Central memory CD8-positive, alpha-beta T cell (primary cell): Measurements from ENCODE around the gene SPPL2B.
A peak's percentile ranks its signal among the peaks of the same experiment; 100 is the strongest.
"Not testable (repeated sequence)": the region's sequence is repeated elsewhere in the genome, so short reads cannot be mapped to it uniquely, and the experiment has no call there.

Experiments
- ATAC-seq: fragments of 150-1000 bp; cut with Tn5 transposase; replicated peaks from 2 replicates; pipeline ENCODE4 v1.10.0; 2022; ENCODE audit warnings: mild to moderate bottlenecking, moderate FRiP score, moderate number of reproducible peaks; ENCODE audit not compliant: poor library complexity, severe bottlenecking; ENCODE audit errors: extremely low read depth
- DNase-seq, 2 donors: peaks; one replicate each; pipeline ENCODE4 v3.0.0; 2021; ENCODE audit warnings: low spot score in 2 of 2
- H3K27ac Mint-ChIP-seq: one replicate; pipeline ENCODE4 v1.8.0; 2022; ENCODE audit warnings: low read depth, mild to moderate bottlenecking, moderate library complexity, mixed read lengths
- H3K27me3 Mint-ChIP-seq: one replicate; pipeline ENCODE4 v1.8.0; 2022; ENCODE audit warnings: mixed read lengths
- H3K36me3 Mint-ChIP-seq: one replicate; pipeline ENCODE4 v1.8.0; 2022; ENCODE audit warnings: mild to moderate bottlenecking, moderate library complexity, mixed read lengths; ENCODE audit not compliant: insufficient read depth
- H3K4me1 Mint-ChIP-seq: one replicate; pipeline ENCODE4 v1.8.0; 2022; ENCODE audit warnings: mixed read lengths
- H3K4me3 Mint-ChIP-seq: one replicate; pipeline ENCODE4 v1.8.0; 2022; ENCODE audit warnings: mild to moderate bottlenecking, moderate library complexity, mixed read lengths
- H3K9me3 Mint-ChIP-seq: one replicate; pipeline ENCODE4 v1.8.0; 2022; ENCODE audit warnings: mixed read lengths

Gene SPPL2B

GRCh38 chr19:2339644-2340310 is 11.3 kb downstream of the SPPL2B start:
- peaks cover 2% of the 10 kb centered on the region for H3K36me3 Mint-ChIP-seq
- DNase-seq (no peak), ATAC-seq (no peak)
- H3K9me3 Mint-ChIP-seq: no peaks in the 10 kb centered on the region
- no peaks in the 10 kb centered on the region for H3K27me3 Mint-ChIP-seq
- no peak overlapping the region for H3K4me3 Mint-ChIP-seq
- peaks cover 14% of the 10 kb centered on the region for H3K4me1 Mint-ChIP-seq
- no peak overlapping the region for H3K27ac Mint-ChIP-seq

GRCh38 chr19:2340496-2341243 is 12.2 kb downstream of the SPPL2B start:
- no peak for DNase-seq
- Mint-ChIP-seq H3K27ac (no peak overlapping the region), H3K27me3 (no peaks in the 10 kb centered on the region)

GRCh38 chr19:2341244-2341751 is 12.8 kb downstream of the SPPL2B start:
- H3K27ac Mint-ChIP-seq: no peak overlapping the region
- H3K36me3 Mint-ChIP-seq: peaks cover 4% of the 10 kb centered on the region

More at GRCh38 chr19:2340496-2341243, 12.2 kb downstream of the SPPL2B start:
- H3K4me1 Mint-ChIP-seq: peaks cover 12% of the 10 kb centered on the region
- no peak for ATAC-seq
- peaks cover 4% of the 10 kb centered on the region for H3K36me3 Mint-ChIP-seq
- no peak overlapping the region for H3K4me3 Mint-ChIP-seq
- no peaks in the 10 kb centered on the region for H3K9me3 Mint-ChIP-seq

GRCh38 chr19:2341982-2342381 is 13.5 kb downstream of the SPPL2B start:
- Mint-ChIP-seq H3K4me3 (no peak overlapping the region), H3K36me3 (peaks cover 4% of the 10 kb centered on the region), H3K9me3 (no peaks in the 10 kb centered on the region), H3K27me3 (no peaks in the 10 kb centered on the region), H3K4me1 (peaks cover 6% of the 10 kb centered on the region), H3K27ac (no peak overlapping the region)
- DNase-seq (no peak), ATAC-seq (no peak)

More at GRCh38 chr19:2341244-2341751, 12.8 kb downstream of the SPPL2B start:
- no peaks in the 10 kb centered on the region for H3K27me3 Mint-ChIP-seq
- DNase-seq (no peak), ATAC-seq (no peak)
- H3K9me3 Mint-ChIP-seq: no peaks in the 10 kb centered on the region
- peaks cover 6% of the 10 kb centered on the region for H3K4me1 Mint-ChIP-seq
- no peak overlapping the region for H3K4me3 Mint-ChIP-seq

GRCh38 chr19:2342656-2343288 is 14.3 kb downstream of the SPPL2B start:
- Mint-ChIP-seq H3K9me3 (no peaks in the 10 kb centered on the region), H3K4me1 (peaks cover 2% of the 10 kb centered on the region), H3K36me3 (peaks cover 4% of the 10 kb centered on the region), H3K27me3 (no peaks in the 10 kb centered on the region), H3K27ac (no peak overlapping the region), H3K4me3 (no peak overlapping the region)
- DNase-seq (no peak), ATAC-seq (no peak)

GRCh38 chr19:2343289-2343982 is 15.0 kb downstream of the SPPL2B start:
- H3K9me3 Mint-ChIP-seq: no peaks in the 10 kb centered on the region
- H3K4me3 Mint-ChIP-seq: no peak overlapping the region
- H3K4me1 Mint-ChIP-seq: no peaks in the 10 kb centered on the region
- no peak overlapping the region for H3K27ac Mint-ChIP-seq
- ATAC-seq: no peak
- no peaks in the 10 kb centered on the region for H3K27me3 Mint-ChIP-seq
- DNase-seq: no peak
- peaks cover 4% of the 10 kb centered on the region for H3K36me3 Mint-ChIP-seq

- Mint-ChIP-seq H3K27ac (no peak overlapping the region), H3K4me1 (no peaks in the 10 kb centered on the region), H3K27me3 (no peaks in the 10 kb centered on the region), H3K9me3 (no peaks in the 10 kb centered on the region), H3K4me3 (no peak overlapping the region), H3K36me3 (peaks cover 4% of the 10 kb centered on the region)
- no peak for DNase-seq
- no peak for ATAC-seq
These were observed 15.9 kb downstream of the SPPL2B start for GRCh38 chr19:2344381-2344870.

- Mint-ChIP-seq H3K4me3 (no peak overlapping the region), H3K4me1 (no peaks in the 10 kb centered on the region), H3K27ac (peak overlapping the region; percentile 7), H3K27me3 (no peaks in the 10 kb centered on the region), H3K9me3 (no peaks in the 10 kb centered on the region), H3K36me3 (peaks cover 2% of the 10 kb centered on the region)
- DNase-seq (no peak), ATAC-seq (no peak)
These were observed 16.6 kb downstream of the SPPL2B start for GRCh38 chr19:2345076-2345475.

GRCh38 chr19:2345794-2346663 is 17.5 kb downstream of the SPPL2B start:
- ATAC-seq (no peak), DNase-seq (no peak)
- Mint-ChIP-seq H3K27ac (peak overlapping the region; percentile 7), H3K4me1 (no peaks in the 10 kb centered on the region), H3K36me3 (peaks cover 2% of the 10 kb centered on the region), H3K27me3 (no peaks in the 10 kb centered on the region), H3K4me3 (no peak overlapping the region), H3K9me3 (no peaks in the 10 kb centered on the region)

- not testable (repeated sequence) for H3K9me3 Mint-ChIP-seq, H3K27me3 Mint-ChIP-seq, H3K27ac Mint-ChIP-seq, H3K4me3 Mint-ChIP-seq, H3K36me3 Mint-ChIP-seq, H3K4me1 Mint-ChIP-seq, ATAC-seq, DNase-seq
These were observed 21.3 kb downstream of the SPPL2B start for GRCh38 chr19:2349818-2350217.

- Mint-ChIP-seq H3K4me3 (no peak overlapping the region), H3K27me3 (no peaks in the 10 kb centered on the region), H3K36me3 (peaks cover under 1% of the 10 kb centered on the region), H3K4me1 (no peaks in the 10 kb centered on the region), H3K27ac (no peak overlapping the region), H3K9me3 (no peaks in the 10 kb centered on the region)
- DNase-seq (no peak), ATAC-seq (no peak)
These were observed 22.2 kb downstream of the SPPL2B start for GRCh38 chr19:2350656-2351055.
